ENCODE data around the gene INPP1. TPM values are rescaled to one million over a fixed set of nuclear protein-coding genes. Genes with fewer than 3 reads are reported as not detected.

The INPP1 gene
- total and polyA plus RNA-seq, 4 donors, result 9.1 to 13.2 (median 12.4) TPM

DNA sequence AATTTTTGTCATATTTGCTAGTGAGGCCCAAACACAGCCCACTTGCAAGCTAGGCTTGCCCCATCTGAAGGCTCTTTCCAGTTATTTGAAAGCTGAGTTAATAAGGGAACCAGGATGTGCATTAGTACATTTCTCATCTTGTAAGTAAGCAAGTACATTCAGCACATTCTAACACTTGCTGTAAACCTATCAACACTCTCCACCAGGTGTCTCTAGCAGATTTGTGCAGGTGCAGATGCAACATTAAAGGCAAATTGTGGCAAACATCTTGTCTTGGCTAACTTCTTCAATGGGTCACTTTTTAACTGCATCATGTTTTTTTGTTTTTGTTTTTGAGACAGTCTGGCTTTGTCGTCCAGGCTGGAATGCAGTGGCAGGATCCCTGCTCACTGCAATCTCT, 39.5 kb downstream of the INPP1 start (continued):
- TF ChIP-seq, protein P1, sequence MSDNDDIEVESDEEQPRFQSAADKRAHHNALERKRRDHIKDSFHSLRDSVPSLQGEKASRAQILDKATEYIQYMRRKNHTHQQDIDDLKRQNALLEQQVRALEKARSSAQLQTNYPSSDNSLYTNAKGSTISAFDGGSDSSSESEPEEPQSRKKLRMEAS (IDR thresholded peaks at IDR 0.05), result no peak
- TF ChIP-seq GABPA (IDR thresholded peaks at IDR 0.05 in 1 of 2, conservative IDR thresholded peaks at IDR 0.05 in 1 of 2), result no peak
- TF ChIP-seq TAF1 (conservative IDR thresholded peaks at IDR 0.05), result no peak
- TF ChIP-seq RXRA (IDR thresholded peaks at IDR 0.05), result no peak
- no peak for TF ChIP-seq SP1 (IDR thresholded peaks at IDR 0.05)
- no peak for TF ChIP-seq JUND (IDR thresholded peaks at IDR 0.05)

DNA sequence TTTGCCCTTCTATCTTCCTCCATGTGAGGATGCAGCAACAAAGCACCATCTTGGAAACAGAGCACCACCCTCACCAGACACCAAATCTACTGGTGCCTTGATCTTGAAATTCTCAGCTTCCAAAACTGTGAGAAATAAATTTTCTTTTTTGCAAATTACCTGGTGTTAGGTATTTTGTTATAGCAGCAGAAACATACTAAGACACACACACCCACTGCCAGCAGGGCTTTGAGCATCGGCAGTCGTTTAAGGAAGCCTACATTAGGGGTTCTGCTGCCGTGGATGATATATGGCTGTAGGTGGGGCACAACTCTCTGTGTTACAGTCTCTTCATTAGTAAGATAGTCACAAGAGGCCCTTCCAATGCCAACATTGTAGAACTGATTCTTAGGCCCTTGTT, 44.0 kb downstream of the INPP1 start:
- DNase-seq (ENCODE audit: low spot score), result no peak
- 97% methylated on average over 3 of the region's 3 CpGs for WGBS
- no peak overlapping the region for H3K4me3 ChIP-seq (ENCODE audit: low read depth in 1 of 3, low read length in 3 of 3)
- no peak overlapping the region for H3K9ac ChIP-seq (ENCODE audit: low read depth in 1 of 2, low read length in 2 of 2)
- H3K27ac ChIP-seq (ENCODE audit: low read depth in 1 of 2, low read length in 2 of 2), result no peak overlapping the region
- no peaks in the 10 kb centered on the region for H3K9me3 ChIP-seq (ENCODE audit: control insufficient read depth in 4 of 4, low read length in 3 of 4)
- no peaks in the 10 kb centered on the region for H3K36me3 ChIP-seq (ENCODE audit: control insufficient read depth in 4 of 4, insufficient read depth in 3 of 4, low read depth in 1 of 4, low read length in 3 of 4)
- H3K4me1 ChIP-seq (ENCODE audit: control insufficient read depth in 4 of 4, insufficient read depth in 4 of 4, low read length in 3 of 4), result no peaks in the 10 kb centered on the region
- no peaks in the 10 kb centered on the region for H3K27me3 ChIP-seq (ENCODE audit: control insufficient read depth in 4 of 4, insufficient read depth in 4 of 4, low read length in 3 of 4)
- TF ChIP-seq FOXA2 (IDR thresholded peaks at IDR 0.05) (no peak), NR2F2 (IDR thresholded peaks at IDR 0.05) (no peak), JUND (IDR thresholded peaks at IDR 0.05) (no peak), RXRA (IDR thresholded peaks at IDR 0.05) (no peak), TAF1 (conservative IDR thresholded peaks at IDR 0.05) (no peak), RAD21 (IDR thresholded peaks at IDR 0.05) (no peak)
- TF ChIP-seq, protein P2, sequence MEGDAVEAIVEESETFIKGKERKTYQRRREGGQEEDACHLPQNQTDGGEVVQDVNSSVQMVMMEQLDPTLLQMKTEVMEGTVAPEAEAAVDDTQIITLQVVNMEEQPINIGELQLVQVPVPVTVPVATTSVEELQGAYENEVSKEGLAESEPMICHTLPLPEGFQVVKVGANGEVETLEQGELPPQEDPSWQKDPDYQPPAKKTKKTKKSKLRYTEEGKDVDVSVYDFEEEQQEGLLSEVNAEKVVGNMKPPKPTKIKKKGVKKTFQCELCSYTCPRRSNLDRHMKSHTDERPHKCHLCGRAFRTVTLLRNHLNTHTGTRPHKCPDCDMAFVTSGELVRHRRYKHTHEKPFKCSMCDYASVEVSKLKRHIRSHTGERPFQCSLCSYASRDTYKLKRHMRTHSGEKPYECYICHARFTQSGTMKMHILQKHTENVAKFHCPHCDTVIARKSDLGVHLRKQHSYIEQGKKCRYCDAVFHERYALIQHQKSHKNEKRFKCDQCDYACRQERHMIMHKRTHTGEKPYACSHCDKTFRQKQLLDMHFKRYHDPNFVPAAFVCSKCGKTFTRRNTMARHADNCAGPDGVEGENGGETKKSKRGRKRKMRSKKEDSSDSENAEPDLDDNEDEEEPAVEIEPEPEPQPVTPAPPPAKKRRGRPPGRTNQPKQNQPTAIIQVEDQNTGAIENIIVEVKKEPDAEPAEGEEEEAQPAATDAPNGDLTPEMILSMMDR (IDR thresholded peaks at IDR 0.05; ENCODE audit: low read depth, low read length, missing input control), result no peak
- TF ChIP-seq, protein P3, sequence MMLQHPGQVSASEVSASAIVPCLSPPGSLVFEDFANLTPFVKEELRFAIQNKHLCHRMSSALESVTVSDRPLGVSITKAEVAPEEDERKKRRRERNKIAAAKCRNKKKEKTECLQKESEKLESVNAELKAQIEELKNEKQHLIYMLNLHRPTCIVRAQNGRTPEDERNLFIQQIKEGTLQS (IDR thresholded peaks at IDR 0.05), result no peak

DNA sequence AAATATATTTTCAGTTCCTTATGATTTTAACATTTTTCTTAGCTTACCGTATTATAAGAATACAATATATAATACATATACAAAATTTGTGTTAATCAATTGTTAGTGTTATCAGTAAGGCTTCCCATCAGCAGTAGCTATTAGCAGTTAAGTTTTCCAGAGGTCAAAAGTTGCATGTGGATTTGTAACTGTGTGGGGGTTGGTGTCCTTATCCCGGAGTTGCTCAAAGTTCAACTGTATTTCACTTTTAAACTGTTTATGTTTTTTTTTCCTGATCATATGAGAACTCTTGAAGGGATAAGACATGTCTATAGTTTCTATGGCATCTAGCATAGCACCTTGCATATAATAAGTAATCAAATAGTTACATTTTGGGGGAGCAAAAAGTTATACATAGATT, 52.9 kb downstream of the INPP1 start:
- no peak for DNase-seq (ENCODE audit: low spot score)
- Histone ChIP-seq H3K27me3 (ENCODE audit: control insufficient read depth in 4 of 4, insufficient read depth in 4 of 4, low read length in 3 of 4) (no peaks in the 10 kb centered on the region), H3K27ac (ENCODE audit: low read depth in 1 of 2, low read length in 2 of 2) (no peak overlapping the region), H3K4me3 (ENCODE audit: low read depth in 1 of 3, low read length in 3 of 3) (no peak overlapping the region), H3K36me3 (ENCODE audit: control insufficient read depth in 4 of 4, insufficient read depth in 3 of 4, low read depth in 1 of 4, low read length in 3 of 4) (no peaks in the 10 kb centered on the region), H3K9me3 (ENCODE audit: control insufficient read depth in 4 of 4, low read length in 3 of 4) (no peaks in the 10 kb centered on the region), H3K4me1 (ENCODE audit: control insufficient read depth in 4 of 4, insufficient read depth in 4 of 4, low read length in 3 of 4) (peaks cover 0 to 4% (median 4%) of the 10 kb centered on the region in 4 donors), H3K9ac (ENCODE audit: low read depth in 1 of 2, low read length in 2 of 2) (no peak overlapping the region)
- TF ChIP-seq TAF1 (conservative IDR thresholded peaks at IDR 0.05) (no peak), GABPA (IDR thresholded peaks at IDR 0.05 in 1 of 2, conservative IDR thresholded peaks at IDR 0.05 in 1 of 2) (no peak), RAD21 (IDR thresholded peaks at IDR 0.05) (no peak), HNF4A (conservative IDR thresholded peaks at IDR 0.05) (peak; percentile 64 to 66), RXRA (IDR thresholded peaks at IDR 0.05) (peak; percentile 49 to 56), NR2F2 (IDR thresholded peaks at IDR 0.05) (no peak), SP1 (IDR thresholded peaks at IDR 0.05) (peak; percentile 19), FOXA2 (IDR thresholded peaks at IDR 0.05) (no peak), HNF4G (IDR thresholded peaks at IDR 0.05) (no peak), FOXA1 (IDR thresholded peaks at IDR 0.05) (no peak)
- TF ChIP-seq, protein P3 (IDR thresholded peaks at IDR 0.05), result no peak
- TF ChIP-seq, protein P4, sequence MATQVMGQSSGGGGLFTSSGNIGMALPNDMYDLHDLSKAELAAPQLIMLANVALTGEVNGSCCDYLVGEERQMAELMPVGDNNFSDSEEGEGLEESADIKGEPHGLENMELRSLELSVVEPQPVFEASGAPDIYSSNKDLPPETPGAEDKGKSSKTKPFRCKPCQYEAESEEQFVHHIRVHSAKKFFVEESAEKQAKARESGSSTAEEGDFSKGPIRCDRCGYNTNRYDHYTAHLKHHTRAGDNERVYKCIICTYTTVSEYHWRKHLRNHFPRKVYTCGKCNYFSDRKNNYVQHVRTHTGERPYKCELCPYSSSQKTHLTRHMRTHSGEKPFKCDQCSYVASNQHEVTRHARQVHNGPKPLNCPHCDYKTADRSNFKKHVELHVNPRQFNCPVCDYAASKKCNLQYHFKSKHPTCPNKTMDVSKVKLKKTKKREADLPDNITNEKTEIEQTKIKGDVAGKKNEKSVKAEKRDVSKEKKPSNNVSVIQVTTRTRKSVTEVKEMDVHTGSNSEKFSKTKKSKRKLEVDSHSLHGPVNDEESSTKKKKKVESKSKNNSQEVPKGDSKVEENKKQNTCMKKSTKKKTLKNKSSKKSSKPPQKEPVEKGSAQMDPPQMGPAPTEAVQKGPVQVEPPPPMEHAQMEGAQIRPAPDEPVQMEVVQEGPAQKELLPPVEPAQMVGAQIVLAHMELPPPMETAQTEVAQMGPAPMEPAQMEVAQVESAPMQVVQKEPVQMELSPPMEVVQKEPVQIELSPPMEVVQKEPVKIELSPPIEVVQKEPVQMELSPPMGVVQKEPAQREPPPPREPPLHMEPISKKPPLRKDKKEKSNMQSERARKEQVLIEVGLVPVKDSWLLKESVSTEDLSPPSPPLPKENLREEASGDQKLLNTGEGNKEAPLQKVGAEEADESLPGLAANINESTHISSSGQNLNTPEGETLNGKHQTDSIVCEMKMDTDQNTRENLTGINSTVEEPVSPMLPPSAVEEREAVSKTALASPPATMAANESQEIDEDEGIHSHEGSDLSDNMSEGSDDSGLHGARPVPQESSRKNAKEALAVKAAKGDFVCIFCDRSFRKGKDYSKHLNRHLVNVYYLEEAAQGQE (IDR thresholded peaks at IDR 0.05), result no peak
- TF ChIP-seq, protein P2 (IDR thresholded peaks at IDR 0.05; ENCODE audit: low read depth, low read length, missing input control), result no peak
- TF ChIP-seq, protein P1 (IDR thresholded peaks at IDR 0.05), result no peak
- WGBS, result 37% methylated on average over 2 of the region's 2 CpGs

Measured in liver (tissue), 9 donors.